GM12874 (cell line): Measurements from ENCODE around the gene SLC16A13.

ENCODE experiments used
- CTCF ChIP-seq: IDR thresholded peaks from 2 replicates; pipeline ENCODE4 v1.5.1; 2011; ENCODE audit warnings: low read depth, mild to moderate bottlenecking, control low read depth, low read length, moderate library complexity; ENCODE audit not compliant: insufficient read depth

SLC16A13 gene

GRCh38 chr17:7068268-7068667 lies 32.5 kb downstream of the SLC16A13 start:
- no peak for TF ChIP-seq CTCF

GRCh38 chr17:7070712-7071111 lies 34.9 kb downstream of the SLC16A13 start:
- TF ChIP-seq CTCF = no peak

- no peak for TF ChIP-seq CTCF
Observed at GRCh38 chr17:7072406-7072805, 36.6 kb downstream of the SLC16A13 start.

GRCh38 chr17:7074931-7075330 lies 39.1 kb downstream of the SLC16A13 start:
- TF ChIP-seq CTCF = no peak

GRCh38 chr17:7077911-7078546 lies 42.2 kb downstream of the SLC16A13 start:
- no peak for TF ChIP-seq CTCF

- TF ChIP-seq CTCF = no peak
Observed at GRCh38 chr17:7078711-7079110, 42.9 kb downstream of the SLC16A13 start.

GRCh38 chr17:7079581-7080455 lies 44.0 kb downstream of the SLC16A13 start, which contains the start of gene CLEC10A:
Gene CLEC10A (minus strand): TSS chr17:7080251. CDS start chr17:7078812, 1,439 bp downstream.
- TF ChIP-seq CTCF = no peak
